Activated B cell treated with CpG ODN at 0.5 μM for 24 hours (primary cell): Measurements from ENCODE around the gene IGFBP1. TPM values are rescaled to one million over a fixed set of nuclear protein-coding genes. Genes with fewer than 3 reads are reported as not detected.

Experiments used
- ATAC-seq: fragments of 200-7000 bp; cut with Tn5 transposase; one replicate; pipeline ENCODE4 v1.10.0; 2021; ENCODE audit warnings: low read depth, mild to moderate bottlenecking, moderate library complexity
- CTCF ChIA-PET: fragments of 350-600 bp; sonication (Branson Sonifier 250); formaldehyde crosslinking; loops from one replicate; lab custom pipeline; 2021; ENCODE audit warnings: antibody characterized with exemption; lab: Charles Lee
- POLR2A ChIA-PET: fragments of 350-600 bp; sonication (Branson Sonifier 250); formaldehyde crosslinking; loops from one replicate; lab custom pipeline; 2021; ENCODE audit warnings: antibody characterized with exemption; lab: Charles Lee
- DNase-seq: peaks from one replicate; pipeline ENCODE4 v3.0.0; 2022
- H3K27ac Mint-ChIP-seq: one replicate; pipeline ENCODE4 v1.8.0; 2020; ENCODE audit warnings: mixed read lengths
- H3K27me3 Mint-ChIP-seq: one replicate; pipeline ENCODE4 v1.8.0; 2021; ENCODE audit warnings: mixed read lengths
- H3K36me3 Mint-ChIP-seq: one replicate; pipeline ENCODE4 v1.8.0; 2021; ENCODE audit warnings: low read depth, mixed read lengths
- H3K4me1 Mint-ChIP-seq: one replicate; pipeline ENCODE4 v1.8.0; 2021; ENCODE audit warnings: mixed read lengths
- H3K4me3 Mint-ChIP-seq: one replicate; pipeline ENCODE4 v1.8.0; 2020; ENCODE audit warnings: mild to moderate bottlenecking, mixed read lengths
- H3K9me3 Mint-ChIP-seq: one replicate; pipeline ENCODE4 v1.8.0; 2020; ENCODE audit warnings: mixed read lengths
- CTCF ChIP-seq: fragments of 200-600 bp; IDR thresholded peaks from one replicate; pipeline ENCODE4 v1.8.0; 2022; ENCODE audit warnings: antibody characterized with exemption, mild to moderate bottlenecking
- intact Hi-C: fragments of 100-400 bp; cut with micrococcal nuclease; formaldehyde crosslinking; loops from one replicate; pipeline ENCODE4 v1.15.1; 2024
- total RNA-seq: library from RNA; stranded (reverse); gene quantifications from 2 replicates; pipeline ENCODE4 v1.2.3, GENCODE V29; 2022

The IGFBP1 gene
- total RNA-seq, 1 donor from 2014 or later, result not detected

- ChIA-PET CTCF (interaction anchor here (1.4 to 1.6 kb wide), 2 partner anchors 30 to 1166 kb away, joined by 4 read pairs; no protein-coding TSS in a partner anchor), POLR2A (no interaction called here)
- H3K36me3 Mint-ChIP-seq, result no peaks in the 10 kb centered on the region
- intact Hi-C loops, result loop anchor here (2.0 kb wide), 1 partner anchor 431 kb away; no protein-coding TSS in a partner anchor
- H3K9me3 Mint-ChIP-seq, result no peaks in the 10 kb centered on the region
- DNase-seq (no peak), ATAC-seq (no peak)
- no peak overlapping the region for H3K27ac Mint-ChIP-seq
- peaks cover 18% of the 10 kb centered on the region for H3K4me1 Mint-ChIP-seq
- TF ChIP-seq CTCF, result no peak
- H3K27me3 Mint-ChIP-seq, result peaks cover 56% of the 10 kb centered on the region
- H3K4me3 Mint-ChIP-seq, result no peak overlapping the region
Observed at GRCh38 chr7:45921699-45922519, 33.6 kb downstream of the IGFBP1 start.

GRCh38 chr7:45922810-45923209 is 34.5 kb downstream of the IGFBP1 start:
- no peak for DNase-seq
- Mint-ChIP-seq H3K4me3 (no peak overlapping the region), H3K9me3 (no peaks in the 10 kb centered on the region), H3K36me3 (no peaks in the 10 kb centered on the region), H3K4me1 (peaks cover 20% of the 10 kb centered on the region), H3K27me3 (peaks cover 49% of the 10 kb centered on the region), H3K27ac (no peak overlapping the region)
- ATAC-seq, result no peak
- TF ChIP-seq CTCF, result no peak
- CTCF ChIA-PET, result interaction anchor here (1.0 to 1.6 kb wide), 4 partner anchors 30 to 1333 kb away, joined by 4 to 5 read pairs (median 4); no protein-coding TSS in a partner anchor
- intact Hi-C loops, result loop anchor here (1.0 to 2.0 kb wide), 2 partner anchors 430 to 1331 kb away; no protein-coding TSS in a partner anchor
- POLR2A ChIA-PET, result no interaction called here

GRCh38 chr7:45923290-45923689 is 35.0 kb downstream of the IGFBP1 start:
- ATAC-seq, result no peak
- no peak overlapping the region for H3K27ac Mint-ChIP-seq
- TF ChIP-seq CTCF, result no peak
- ChIA-PET POLR2A (no interaction called here), CTCF (interaction anchor here (1.0 to 1.6 kb wide), 4 partner anchors 31 to 1332 kb away, joined by 4 to 5 read pairs (median 4); no protein-coding TSS in a partner anchor)
- intact Hi-C loops, result loop anchor here (1.0 to 2.0 kb wide), 2 partner anchors 430 to 1331 kb away; no protein-coding TSS in a partner anchor
- no peak overlapping the region for H3K4me3 Mint-ChIP-seq
- no peak for DNase-seq
- H3K9me3 Mint-ChIP-seq, result no peaks in the 10 kb centered on the region
- peaks cover 48% of the 10 kb centered on the region for H3K27me3 Mint-ChIP-seq
- peaks cover 20% of the 10 kb centered on the region for H3K4me1 Mint-ChIP-seq
- H3K36me3 Mint-ChIP-seq, result no peaks in the 10 kb centered on the region

- no peak for ATAC-seq
- CTCF ChIA-PET, result interaction anchor here (1.0 to 1.6 kb wide), 3 partner anchors 1165 to 1332 kb away, joined by 4 to 5 read pairs (median 4); no protein-coding TSS in a partner anchor
- TF ChIP-seq CTCF, result no peak
- H3K4me3 Mint-ChIP-seq, result no peak overlapping the region
- H3K36me3 Mint-ChIP-seq, result no peaks in the 10 kb centered on the region
- POLR2A ChIA-PET, result no interaction called here
- H3K9me3 Mint-ChIP-seq, result no peaks in the 10 kb centered on the region
- H3K27me3 Mint-ChIP-seq, result peaks cover 44% of the 10 kb centered on the region
- peaks cover 20% of the 10 kb centered on the region for H3K4me1 Mint-ChIP-seq
- no peak overlapping the region for H3K27ac Mint-ChIP-seq
- intact Hi-C loops, result loop anchor here (1.0 to 2.0 kb wide), 2 partner anchors 429 to 1330 kb away; no protein-coding TSS in a partner anchor
- DNase-seq, result no peak
Observed at GRCh38 chr7:45923818-45924217, 35.5 kb downstream of the IGFBP1 start.

- POLR2A ChIA-PET, result no interaction called here
- TF ChIP-seq CTCF, result no peak
- ATAC-seq, result no peak
- H3K36me3 Mint-ChIP-seq, result no peaks in the 10 kb centered on the region
- CTCF ChIA-PET, result no interaction called here
- H3K4me3 Mint-ChIP-seq, result no peak overlapping the region
- intact Hi-C loops, result no loop called here
- no peak for DNase-seq
- H3K27me3 Mint-ChIP-seq, result peaks cover 41% of the 10 kb centered on the region
- peaks cover 20% of the 10 kb centered on the region for H3K4me1 Mint-ChIP-seq
- no peaks in the 10 kb centered on the region for H3K9me3 Mint-ChIP-seq
- H3K27ac Mint-ChIP-seq, result no peak overlapping the region
Observed at GRCh38 chr7:45924283-45924682, 36.0 kb downstream of the IGFBP1 start.
